ENCODE data around the gene POLR3H. TPM values are rescaled to one million over a fixed set of nuclear protein-coding genes. Genes with fewer than 3 reads are reported as not detected.
A peak's percentile ranks its signal among the peaks of the same experiment; 100 is the strongest.

Gene POLR3H
- total RNA-seq, 2 donors from 2014 or later, result 17.6 to 38.1 TPM

- no peak for DNase-seq (ENCODE audit: low spot score)
- Histone ChIP-seq H3K4me1 (ENCODE audit: control insufficient read depth in 1 of 2, low read depth in 2 of 2) (peaks cover 33 to 59% of the 10 kb centered on the region in 2 donors), H3K27ac (peak overlapping the region; percentile 49 to 64), H3K36me3 (peaks cover 11% of the 10 kb centered on the region), H3K27me3 (replicated peaks; ENCODE audit: insufficient read depth) (no peaks in the 10 kb centered on the region), H3K9me3 (no peaks in the 10 kb centered on the region), H3K4me3 (no peak overlapping the region)
- TF ChIP-seq CTCF (IDR thresholded peaks at IDR 0.05), result peak; percentile 32
- ATAC-seq (ENCODE audit: insufficient number of reproducible peaks, low FRiP score, low read depth), result no peak
Observed at GRCh38 chr22:41508770-41509170, 35.5 kb downstream of the POLR3H start.

GRCh38 chr22:41507330-41508063 is 36.8 kb downstream of the POLR3H start:
- no peak overlapping the region for H3K27ac ChIP-seq

GRCh38 chr22:41505511-41506220 is 38.6 kb downstream of the POLR3H start:
- DNase-seq (ENCODE audit: low spot score) (no peak), ATAC-seq (ENCODE audit: insufficient number of reproducible peaks, low FRiP score, low read depth) (no peak)
- TF ChIP-seq CTCF (IDR thresholded peaks at IDR 0.05), result no peak
- no peaks in the 10 kb centered on the region for H3K9me3 ChIP-seq
- no peak overlapping the region for H3K4me3 ChIP-seq
- no peak overlapping the region for H3K27ac ChIP-seq
- no peaks in the 10 kb centered on the region for H3K27me3 ChIP-seq (replicated peaks; ENCODE audit: insufficient read depth)
- H3K4me1 ChIP-seq (ENCODE audit: control insufficient read depth in 1 of 2, low read depth in 2 of 2), result peaks cover 22 to 40% of the 10 kb centered on the region in 2 donors
- peaks cover 16% of the 10 kb centered on the region for H3K36me3 ChIP-seq

More at GRCh38 chr22:41507330-41508063, 36.8 kb downstream of the POLR3H start:
- no peak for ATAC-seq (ENCODE audit: insufficient number of reproducible peaks, low FRiP score, low read depth)
- Histone ChIP-seq H3K4me3 (no peak overlapping the region), H3K36me3 (peaks cover 6% of the 10 kb centered on the region), H3K9me3 (no peaks in the 10 kb centered on the region), H3K27me3 (replicated peaks; ENCODE audit: insufficient read depth) (no peaks in the 10 kb centered on the region), H3K4me1 (ENCODE audit: control insufficient read depth in 1 of 2, low read depth in 2 of 2) (peaks cover 32 to 55% of the 10 kb centered on the region in 2 donors)
- TF ChIP-seq CTCF (IDR thresholded peaks at IDR 0.05), result no peak
- no peak for DNase-seq (ENCODE audit: low spot score)

- ATAC-seq (ENCODE audit: insufficient number of reproducible peaks, low FRiP score, low read depth) (no peak), DNase-seq (ENCODE audit: low spot score) (no peak)
- Histone ChIP-seq H3K9me3 (no peaks in the 10 kb centered on the region), H3K27me3 (replicated peaks; ENCODE audit: insufficient read depth) (no peaks in the 10 kb centered on the region), H3K4me1 (ENCODE audit: control insufficient read depth in 1 of 2, low read depth in 2 of 2) (peaks cover 22 to 40% of the 10 kb centered on the region in 2 donors), H3K27ac (peak overlapping the region; percentile 30 to 54), H3K36me3 (peaks cover 17% of the 10 kb centered on the region), H3K4me3 (no peak overlapping the region)
- no peak for TF ChIP-seq CTCF (IDR thresholded peaks at IDR 0.05)
Observed at GRCh38 chr22:41504816-41505215, 39.5 kb downstream of the POLR3H start.

- Histone ChIP-seq H3K4me3 (no peak overlapping the region), H3K9me3 (no peaks in the 10 kb centered on the region), H3K27ac (peak overlapping the region; percentile 30 to 54), H3K36me3 (peaks cover 17% of the 10 kb centered on the region), H3K4me1 (ENCODE audit: control insufficient read depth in 1 of 2, low read depth in 2 of 2) (peaks cover 22 to 38% of the 10 kb centered on the region in 2 donors), H3K27me3 (replicated peaks; ENCODE audit: insufficient read depth) (no peaks in the 10 kb centered on the region)
- DNase-seq (ENCODE audit: low spot score) (peak; percentile 41), ATAC-seq (ENCODE audit: insufficient number of reproducible peaks, low FRiP score, low read depth) (peak; percentile 33)
- no peak for TF ChIP-seq CTCF (IDR thresholded peaks at IDR 0.05)
Observed at GRCh38 chr22:41504397-41504796, 39.9 kb downstream of the POLR3H start.
